Measurements from ENCODE around the gene HES5. TPM values are rescaled to one million over a fixed set of nuclear protein-coding genes. Genes with fewer than 3 reads are reported as not detected.

The HES5 gene
- total and polyA plus RNA-seq, 2 experiments from 2014 or later = 0.16 to 0.21 TPM

DNA sequence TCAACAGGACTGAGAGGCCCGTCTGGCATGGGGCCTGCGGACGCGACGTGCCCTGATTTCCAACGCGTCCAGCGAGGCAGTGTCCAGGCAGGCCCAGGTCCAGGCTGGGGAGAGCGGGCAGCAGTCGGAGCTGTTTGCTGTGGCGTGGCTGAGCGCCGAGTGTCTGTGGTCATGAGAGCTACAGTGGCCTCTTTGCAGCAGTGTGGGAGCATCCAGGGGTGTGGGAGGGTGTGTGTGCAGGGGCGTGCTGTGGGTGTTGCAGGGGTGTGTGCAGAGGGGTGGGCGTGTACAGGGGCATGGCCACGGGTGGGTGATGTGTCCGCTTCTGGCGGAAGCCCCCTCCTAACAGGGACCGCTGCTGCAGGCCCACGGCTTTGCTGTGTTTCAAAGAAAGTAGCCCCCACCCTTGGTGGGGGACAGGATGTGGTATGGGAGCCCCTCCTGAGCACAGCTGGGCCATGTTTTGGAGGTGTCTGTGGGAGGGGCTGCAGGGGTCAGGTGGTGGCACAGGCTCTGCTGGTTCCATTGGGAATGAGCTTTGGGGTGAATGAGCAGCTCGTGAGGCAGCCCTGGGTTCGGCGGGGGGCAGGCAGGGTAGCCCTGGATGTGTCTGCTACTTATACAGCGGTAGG is 36.3 kb downstream of the HES5 start (continued):
- TF ChIP-seq, protein P1, sequence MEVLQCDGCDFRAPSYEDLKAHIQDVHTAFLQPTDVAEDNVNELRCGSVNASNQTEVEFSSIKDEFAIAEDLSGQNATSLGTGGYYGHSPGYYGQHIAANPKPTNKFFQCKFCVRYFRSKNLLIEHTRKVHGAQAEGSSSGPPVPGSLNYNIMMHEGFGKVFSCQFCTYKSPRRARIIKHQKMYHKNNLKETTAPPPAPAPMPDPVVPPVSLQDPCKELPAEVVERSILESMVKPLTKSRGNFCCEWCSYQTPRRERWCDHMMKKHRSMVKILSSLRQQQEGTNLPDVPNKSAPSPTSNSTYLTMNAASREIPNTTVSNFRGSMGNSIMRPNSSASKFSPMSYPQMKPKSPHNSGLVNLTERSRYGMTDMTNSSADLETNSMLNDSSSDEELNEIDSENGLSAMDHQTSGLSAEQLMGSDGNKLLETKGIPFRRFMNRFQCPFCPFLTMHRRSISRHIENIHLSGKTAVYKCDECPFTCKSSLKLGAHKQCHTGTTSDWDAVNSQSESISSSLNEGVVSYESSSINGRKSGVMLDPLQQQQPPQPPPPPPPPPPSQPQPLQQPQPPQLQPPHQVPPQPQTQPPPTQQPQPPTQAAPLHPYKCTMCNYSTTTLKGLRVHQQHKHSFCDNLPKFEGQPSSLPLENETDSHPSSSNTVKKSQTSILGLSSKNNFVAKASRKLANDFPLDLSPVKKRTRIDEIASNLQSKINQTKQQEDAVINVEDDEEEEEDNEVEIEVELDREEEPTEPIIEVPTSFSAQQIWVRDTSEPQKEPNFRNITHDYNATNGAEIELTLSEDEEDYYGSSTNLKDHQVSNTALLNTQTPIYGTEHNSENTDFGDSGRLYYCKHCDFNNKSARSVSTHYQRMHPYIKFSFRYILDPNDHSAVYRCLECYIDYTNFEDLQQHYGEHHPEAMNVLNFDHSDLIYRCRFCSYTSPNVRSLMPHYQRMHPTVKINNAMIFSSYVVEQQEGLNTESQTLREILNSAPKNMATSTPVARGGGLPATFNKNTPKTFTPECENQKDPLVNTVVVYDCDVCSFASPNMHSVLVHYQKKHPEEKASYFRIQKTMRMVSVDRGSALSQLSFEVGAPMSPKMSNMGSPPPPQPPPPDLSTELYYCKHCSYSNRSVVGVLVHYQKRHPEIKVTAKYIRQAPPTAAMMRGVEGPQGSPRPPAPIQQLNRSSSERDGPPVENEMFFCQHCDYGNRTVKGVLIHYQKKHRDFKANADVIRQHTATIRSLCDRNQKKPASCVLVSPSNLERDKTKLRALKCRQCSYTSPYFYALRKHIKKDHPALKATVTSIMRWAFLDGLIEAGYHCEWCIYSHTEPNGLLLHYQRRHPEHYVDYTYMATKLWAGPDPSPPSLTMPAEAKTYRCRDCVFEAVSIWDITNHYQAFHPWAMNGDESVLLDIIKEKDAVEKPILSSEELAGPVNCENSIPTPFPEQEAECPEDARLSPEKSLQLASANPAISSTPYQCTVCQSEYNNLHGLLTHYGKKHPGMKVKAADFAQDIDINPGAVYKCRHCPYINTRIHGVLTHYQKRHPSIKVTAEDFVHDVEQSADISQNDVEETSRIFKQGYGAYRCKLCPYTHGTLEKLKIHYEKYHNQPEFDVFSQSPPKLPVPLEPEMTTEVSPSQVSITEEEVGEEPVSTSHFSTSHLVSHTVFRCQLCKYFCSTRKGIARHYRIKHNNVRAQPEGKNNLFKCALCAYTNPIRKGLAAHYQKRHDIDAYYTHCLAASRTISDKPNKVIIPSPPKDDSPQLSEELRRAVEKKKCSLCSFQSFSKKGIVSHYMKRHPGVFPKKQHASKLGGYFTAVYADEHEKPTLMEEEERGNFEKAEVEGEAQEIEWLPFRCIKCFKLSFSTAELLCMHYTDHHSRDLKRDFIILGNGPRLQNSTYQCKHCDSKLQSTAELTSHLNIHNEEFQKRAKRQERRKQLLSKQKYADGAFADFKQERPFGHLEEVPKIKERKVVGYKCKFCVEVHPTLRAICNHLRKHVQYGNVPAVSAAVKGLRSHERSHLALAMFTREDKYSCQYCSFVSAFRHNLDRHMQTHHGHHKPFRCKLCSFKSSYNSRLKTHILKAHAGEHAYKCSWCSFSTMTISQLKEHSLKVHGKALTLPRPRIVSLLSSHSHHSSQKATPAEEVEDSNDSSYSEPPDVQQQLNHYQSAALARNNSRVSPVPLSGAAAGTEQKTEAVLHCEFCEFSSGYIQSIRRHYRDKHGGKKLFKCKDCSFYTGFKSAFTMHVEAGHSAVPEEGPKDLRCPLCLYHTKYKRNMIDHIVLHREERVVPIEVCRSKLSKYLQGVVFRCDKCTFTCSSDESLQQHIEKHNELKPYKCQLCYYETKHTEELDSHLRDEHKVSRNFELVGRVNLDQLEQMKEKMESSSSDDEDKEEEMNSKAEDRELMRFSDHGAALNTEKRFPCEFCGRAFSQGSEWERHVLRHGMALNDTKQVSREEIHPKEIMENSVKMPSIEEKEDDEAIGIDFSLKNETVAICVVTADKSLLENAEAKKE (CRISPR knock-in tag; IDR thresholded peaks at IDR 0.05) = no peak
- TF ChIP-seq, protein P2, sequence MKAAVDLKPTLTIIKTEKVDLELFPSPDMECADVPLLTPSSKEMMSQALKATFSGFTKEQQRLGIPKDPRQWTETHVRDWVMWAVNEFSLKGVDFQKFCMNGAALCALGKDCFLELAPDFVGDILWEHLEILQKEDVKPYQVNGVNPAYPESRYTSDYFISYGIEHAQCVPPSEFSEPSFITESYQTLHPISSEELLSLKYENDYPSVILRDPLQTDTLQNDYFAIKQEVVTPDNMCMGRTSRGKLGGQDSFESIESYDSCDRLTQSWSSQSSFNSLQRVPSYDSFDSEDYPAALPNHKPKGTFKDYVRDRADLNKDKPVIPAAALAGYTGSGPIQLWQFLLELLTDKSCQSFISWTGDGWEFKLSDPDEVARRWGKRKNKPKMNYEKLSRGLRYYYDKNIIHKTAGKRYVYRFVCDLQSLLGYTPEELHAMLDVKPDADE (IDR thresholded peaks at IDR 0.05) = no peak
- TF ChIP-seq EZH2 (IDR thresholded peaks at IDR 0.05; ENCODE audit: low read depth, unreplicated experiment) (no peak), ZNF114 (CRISPR knock-in tag; IDR thresholded peaks at IDR 0.05) (no peak), STAT1 (IDR thresholded peaks at IDR 0.05; ENCODE audit: unreplicated experiment) (no peak)
- TF ChIP-seq, protein P3, sequence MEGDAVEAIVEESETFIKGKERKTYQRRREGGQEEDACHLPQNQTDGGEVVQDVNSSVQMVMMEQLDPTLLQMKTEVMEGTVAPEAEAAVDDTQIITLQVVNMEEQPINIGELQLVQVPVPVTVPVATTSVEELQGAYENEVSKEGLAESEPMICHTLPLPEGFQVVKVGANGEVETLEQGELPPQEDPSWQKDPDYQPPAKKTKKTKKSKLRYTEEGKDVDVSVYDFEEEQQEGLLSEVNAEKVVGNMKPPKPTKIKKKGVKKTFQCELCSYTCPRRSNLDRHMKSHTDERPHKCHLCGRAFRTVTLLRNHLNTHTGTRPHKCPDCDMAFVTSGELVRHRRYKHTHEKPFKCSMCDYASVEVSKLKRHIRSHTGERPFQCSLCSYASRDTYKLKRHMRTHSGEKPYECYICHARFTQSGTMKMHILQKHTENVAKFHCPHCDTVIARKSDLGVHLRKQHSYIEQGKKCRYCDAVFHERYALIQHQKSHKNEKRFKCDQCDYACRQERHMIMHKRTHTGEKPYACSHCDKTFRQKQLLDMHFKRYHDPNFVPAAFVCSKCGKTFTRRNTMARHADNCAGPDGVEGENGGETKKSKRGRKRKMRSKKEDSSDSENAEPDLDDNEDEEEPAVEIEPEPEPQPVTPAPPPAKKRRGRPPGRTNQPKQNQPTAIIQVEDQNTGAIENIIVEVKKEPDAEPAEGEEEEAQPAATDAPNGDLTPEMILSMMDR (conservative IDR thresholded peaks at IDR 0.05; ENCODE audit: low read depth in 2 of 2) = no peak
